Brain microvascular endothelial cell (primary cell): ENCODE data around the gene TRIM47.
"Not testable (repeated sequence)": the region's sequence is repeated elsewhere in the genome, so short reads cannot be mapped to it uniquely, and the experiment has no call there.

ENCODE experiments used
- DNase-seq: peaks from one replicate; pipeline ENCODE4 v3.0.0-alpha.2; 2020
- H3K27ac ChIP-seq: fragments of 250-450 bp; sonication (Bioruptor Pico); 2 replicates; pipeline ENCODE4 v1.5.1; 2020; ENCODE audit warnings: mild to moderate bottlenecking, moderate library complexity
- H3K27me3 ChIP-seq: fragments of 250-450 bp; sonication (Bioruptor Pico); replicated peaks from 2 replicates; pipeline ENCODE4 v1.5.1; 2020; ENCODE audit warnings: mild to moderate bottlenecking
- H3K36me3 ChIP-seq: fragments of 250-450 bp; sonication (Bioruptor Pico); replicated peaks from 2 replicates; pipeline ENCODE4 v1.5.1; 2020; ENCODE audit warnings: mild to moderate bottlenecking
- H3K4me3 ChIP-seq: 2 replicates; pipeline ENCODE4 v1.5.1; 2011; ENCODE audit warnings: low read depth, mild to moderate bottlenecking, control low read depth, low read length, moderate library complexity
- in situ Hi-C: cut with HindIII; loops from 2 replicates; pipeline ENCODE4 v1.10.0; 2017; ENCODE audit warnings: low sequenced_read_pairs, low pct_ligation_motif_present
- TF ChIP-seq, protein P1 (sequence below): IDR thresholded peaks from 2 replicates; pipeline ENCODE4 v1.5.1; 2011; ENCODE audit warnings: low read depth, mild to moderate bottlenecking, moderate library complexity, low read length, control low read depth, inconsistent platforms; ENCODE audit errors: missing control alignments

TRIM47 gene

DNA sequence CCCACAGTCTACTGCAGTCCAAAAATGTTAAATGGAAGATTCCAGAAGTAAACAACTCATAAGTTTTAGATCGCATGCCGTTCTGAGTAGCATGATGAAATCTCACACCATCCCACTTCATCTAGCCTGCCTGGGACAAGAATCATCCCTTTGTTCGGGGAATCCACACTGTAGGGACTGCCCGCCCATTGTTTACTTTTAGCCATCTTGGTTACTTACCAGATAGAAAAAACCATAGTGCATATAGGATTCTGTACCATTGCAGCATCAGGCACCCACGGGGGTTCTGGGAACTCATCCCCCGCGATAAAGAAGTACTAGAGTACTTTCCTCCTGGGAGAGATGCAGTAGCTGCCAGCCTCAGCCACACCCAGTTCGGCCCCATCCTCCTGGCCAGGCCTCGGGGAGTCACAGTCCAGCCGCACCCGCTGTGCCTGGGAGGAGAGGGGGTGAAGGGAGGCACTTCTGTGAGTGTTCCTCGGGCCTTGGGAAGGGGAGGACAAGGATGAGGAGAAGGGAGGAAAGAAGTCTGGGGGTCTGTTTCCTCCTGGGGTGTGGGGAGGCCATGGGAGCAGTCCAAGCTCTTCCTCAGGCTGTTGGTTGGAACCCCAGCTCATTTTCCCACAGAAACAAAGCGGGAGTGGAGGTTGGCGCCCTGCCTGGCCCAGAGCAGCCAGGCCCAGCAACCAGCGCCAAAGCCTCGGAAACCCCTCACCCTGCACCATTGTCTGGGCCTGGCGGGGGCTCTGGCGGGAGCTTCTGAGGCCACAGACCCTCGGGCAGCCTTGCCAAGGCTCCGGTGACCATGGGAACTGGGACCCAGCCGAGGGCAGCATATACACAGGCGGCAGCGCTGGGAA is 8.9 kb downstream of the TRIM47 start:
- Histone ChIP-seq H3K4me3 (no peak overlapping the region), H3K27ac (no peak overlapping the region)

DNA sequence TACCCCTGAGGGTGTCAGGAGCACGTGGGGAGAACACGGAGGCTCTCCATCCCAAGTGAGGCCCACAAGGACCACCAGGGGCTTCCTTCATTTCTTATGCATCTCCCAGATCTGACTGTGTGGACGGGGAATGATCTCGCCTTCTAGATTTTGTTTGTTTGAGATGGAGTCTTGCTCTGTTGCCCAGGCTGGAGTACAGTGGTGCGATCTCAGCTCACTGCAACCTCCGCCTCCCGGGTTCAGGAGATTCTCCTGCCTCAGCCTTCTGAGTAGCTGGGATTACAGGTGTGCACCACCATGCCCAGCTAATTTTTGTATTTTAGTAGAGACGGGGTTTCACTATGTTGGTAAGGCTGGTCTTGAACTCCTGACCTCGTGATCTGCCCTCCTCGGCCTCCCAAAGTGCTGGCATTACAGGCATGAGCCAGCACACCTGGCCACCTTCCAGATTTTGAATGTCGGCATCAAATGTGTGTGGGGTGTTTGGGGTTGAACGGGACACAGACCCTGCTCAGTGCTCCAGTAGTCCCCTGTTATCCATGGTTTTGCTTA is 9.6 kb downstream of the TRIM47 start:
- DNase-seq, H3K4me3 ChIP-seq, H3K27me3 ChIP-seq, in situ Hi-C loops, H3K36me3 ChIP-seq, H3K27ac ChIP-seq: not testable (repeated sequence)

More for the DNA sequence above, 8.9 kb downstream of the TRIM47 start:
- H3K36me3 ChIP-seq, result no peaks in the 10 kb centered on the region
- H3K27me3 ChIP-seq, result no peaks in the 10 kb centered on the region
- in situ Hi-C loops, result no loop called here
- no peak for DNase-seq
- TF ChIP-seq, protein P1, sequence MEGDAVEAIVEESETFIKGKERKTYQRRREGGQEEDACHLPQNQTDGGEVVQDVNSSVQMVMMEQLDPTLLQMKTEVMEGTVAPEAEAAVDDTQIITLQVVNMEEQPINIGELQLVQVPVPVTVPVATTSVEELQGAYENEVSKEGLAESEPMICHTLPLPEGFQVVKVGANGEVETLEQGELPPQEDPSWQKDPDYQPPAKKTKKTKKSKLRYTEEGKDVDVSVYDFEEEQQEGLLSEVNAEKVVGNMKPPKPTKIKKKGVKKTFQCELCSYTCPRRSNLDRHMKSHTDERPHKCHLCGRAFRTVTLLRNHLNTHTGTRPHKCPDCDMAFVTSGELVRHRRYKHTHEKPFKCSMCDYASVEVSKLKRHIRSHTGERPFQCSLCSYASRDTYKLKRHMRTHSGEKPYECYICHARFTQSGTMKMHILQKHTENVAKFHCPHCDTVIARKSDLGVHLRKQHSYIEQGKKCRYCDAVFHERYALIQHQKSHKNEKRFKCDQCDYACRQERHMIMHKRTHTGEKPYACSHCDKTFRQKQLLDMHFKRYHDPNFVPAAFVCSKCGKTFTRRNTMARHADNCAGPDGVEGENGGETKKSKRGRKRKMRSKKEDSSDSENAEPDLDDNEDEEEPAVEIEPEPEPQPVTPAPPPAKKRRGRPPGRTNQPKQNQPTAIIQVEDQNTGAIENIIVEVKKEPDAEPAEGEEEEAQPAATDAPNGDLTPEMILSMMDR, result no peak

DNA sequence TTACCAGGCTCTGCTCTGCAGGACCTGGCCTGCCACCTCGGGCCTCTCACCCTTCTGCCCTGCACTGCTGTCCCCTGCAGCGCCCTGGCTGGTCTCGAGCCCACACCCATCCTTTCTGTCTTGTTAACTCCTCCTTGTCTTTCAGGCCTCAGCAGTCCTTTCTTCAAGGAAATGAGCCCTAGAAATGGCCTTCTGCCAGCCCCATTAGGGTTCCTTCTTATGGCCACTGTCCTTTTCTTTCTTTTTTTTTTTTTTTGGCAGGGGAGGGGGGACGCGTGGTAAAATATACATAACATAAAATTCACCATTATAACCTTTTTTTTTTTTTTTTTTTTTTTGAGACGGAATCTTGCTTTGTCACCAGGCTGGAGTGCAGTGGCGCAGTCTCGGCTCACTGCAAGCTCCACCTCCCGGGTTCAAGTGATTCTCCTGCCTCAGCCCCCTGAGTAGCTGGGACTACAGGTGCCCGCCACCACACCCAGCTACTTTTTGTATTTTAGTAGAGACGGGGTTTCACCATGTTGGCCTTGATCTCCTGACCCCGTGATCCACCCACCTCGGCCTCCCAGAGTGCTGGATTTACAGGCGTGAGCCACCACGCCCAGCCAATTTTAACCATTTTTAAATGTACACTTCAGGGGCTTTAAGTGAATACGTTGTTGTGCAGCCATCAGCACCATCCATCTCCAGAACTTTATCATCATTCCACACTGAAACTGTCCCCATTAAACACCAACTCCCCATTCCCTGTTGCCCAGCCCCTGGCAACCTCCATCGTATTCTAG is 12.8 kb downstream of the TRIM47 start:
- not testable (repeated sequence) for H3K27ac ChIP-seq

DNA sequence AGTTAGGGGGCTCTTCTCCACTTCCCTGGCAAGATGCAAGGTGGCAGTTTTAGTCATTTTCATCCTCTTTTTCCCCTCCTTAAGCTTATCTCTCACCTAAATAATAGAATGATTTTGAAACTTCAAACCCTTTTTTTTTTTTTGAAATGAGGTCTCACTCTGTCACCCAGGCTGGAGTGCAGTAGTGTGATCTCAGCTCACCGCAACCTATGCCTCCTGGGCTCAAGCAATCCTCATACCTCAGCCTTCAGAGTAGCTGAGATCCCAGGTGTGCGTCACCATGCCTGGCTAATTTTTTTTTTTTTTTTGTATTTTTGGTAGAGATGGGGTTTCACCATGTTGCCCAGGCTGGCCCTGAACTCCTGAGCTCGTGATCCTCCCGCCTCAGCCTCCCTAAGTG is 13.5 kb downstream of the TRIM47 start:
- DNase-seq, H3K36me3 ChIP-seq, H3K4me3 ChIP-seq, H3K27me3 ChIP-seq, in situ Hi-C loops, H3K27ac ChIP-seq: not testable (repeated sequence)

More for the DNA sequence above, 12.8 kb downstream of the TRIM47 start:
- in situ Hi-C loops, H3K27me3 ChIP-seq, H3K4me3 ChIP-seq, DNase-seq, H3K36me3 ChIP-seq: not testable (repeated sequence)

DNA sequence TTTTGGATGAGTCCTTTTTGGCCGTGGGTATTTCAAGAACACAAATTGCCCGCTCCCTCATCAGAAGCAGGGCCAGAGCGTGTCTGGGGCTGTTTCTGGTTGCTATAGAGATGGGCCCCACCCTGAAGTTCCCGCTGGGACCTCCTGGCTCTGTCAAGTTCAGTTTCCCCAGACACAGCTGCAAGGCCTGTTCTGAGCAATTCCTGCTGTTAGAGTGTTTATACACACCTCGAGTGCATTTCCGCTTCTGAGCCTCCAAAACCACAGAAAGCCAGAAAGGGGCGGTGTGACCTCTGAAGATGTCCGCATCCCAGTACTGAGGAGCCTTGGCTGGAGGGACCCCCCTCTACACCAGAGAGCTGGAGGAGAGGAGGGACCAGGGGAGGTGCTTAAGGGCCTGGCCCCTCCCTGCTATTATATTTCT is 13.9 kb downstream of the TRIM47 start:
- Histone ChIP-seq H3K27ac (peak overlapping the region; percentile 2), H3K36me3 (no peaks in the 10 kb centered on the region), H3K27me3 (no peaks in the 10 kb centered on the region), H3K4me3 (no peak overlapping the region)
- peak; percentile 68 for DNase-seq
- TF ChIP-seq, protein P1, result no peak
- in situ Hi-C loops, result no loop called here

DNA sequence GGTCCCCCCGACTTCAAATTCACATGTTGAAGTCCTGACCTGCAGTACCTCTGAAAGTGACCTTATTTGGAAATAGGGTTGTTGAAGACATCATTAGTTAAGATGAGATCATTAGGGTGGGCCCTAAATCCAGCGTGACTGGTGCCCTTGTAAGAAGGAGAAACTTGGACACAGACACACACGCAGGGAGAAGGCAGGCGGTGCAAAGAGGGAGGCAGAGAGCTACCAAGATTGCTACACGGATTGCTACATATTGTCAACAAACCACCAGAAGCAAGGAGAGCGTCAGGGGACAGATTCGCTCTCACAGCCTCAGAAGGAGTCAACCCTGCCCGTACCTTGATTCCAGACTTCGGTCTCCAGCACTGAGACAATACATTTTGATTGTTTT is 16.5 kb downstream of the TRIM47 start:
- TF ChIP-seq, protein P1, result no peak
- Histone ChIP-seq H3K27me3 (no peaks in the 10 kb centered on the region), H3K36me3 (no peaks in the 10 kb centered on the region), H3K4me3 (no peak overlapping the region), H3K27ac (no peak overlapping the region)
- in situ Hi-C loops, result no loop called here
- DNase-seq, result no peak

DNA sequence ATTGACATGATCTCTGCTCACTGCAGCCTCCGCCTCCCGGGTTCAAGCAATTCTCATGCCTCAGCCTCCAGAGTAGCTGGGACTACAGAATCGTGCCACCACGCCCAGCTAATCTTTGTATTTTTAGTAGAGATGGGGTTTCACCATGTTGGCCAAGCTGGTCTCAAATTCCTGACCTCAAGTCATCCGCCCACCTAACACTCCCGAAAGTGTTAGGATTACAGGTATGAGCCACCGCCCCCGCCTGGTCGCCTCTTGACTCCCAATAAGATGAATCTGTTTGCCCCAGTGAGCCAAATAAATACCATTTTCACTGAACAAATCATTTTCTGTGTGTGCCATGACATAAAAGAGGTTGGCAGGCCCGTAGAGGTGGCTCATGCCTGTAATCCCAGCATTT is 19.0 kb downstream of the TRIM47 start:
- H3K36me3 ChIP-seq, H3K27ac ChIP-seq, H3K27me3 ChIP-seq, in situ Hi-C loops, H3K4me3 ChIP-seq, DNase-seq: not testable (repeated sequence)
